PFSK-1 (cell line): Measurements from ENCODE around the gene KATNAL1.

Source experiments
- POLR2AphosphoS5 ChIP-seq: IDR thresholded peaks from 2 replicates; pipeline ENCODE4 v1.6.1; 2012; ENCODE audit warnings: low read depth, mild to moderate bottlenecking, control low read depth, low read length, moderate library complexity
- REST ChIP-seq, 2 experiments: IDR thresholded peaks; 2 replicates each; pipeline versions ENCODE4 v1.6.1 to v1.8.0; 2011 to 2012; ENCODE audit warnings: low read depth in 2 of 2, low read length in 2 of 2, control low read depth in 1 of 2, inconsistent platforms in 1 of 2, mild to moderate bottlenecking in 1 of 2, moderate library complexity in 1 of 2; ENCODE audit not compliant: insufficient read depth in 1 of 2
- SIN3A ChIP-seq: IDR thresholded peaks from 2 replicates; pipeline ENCODE4 v1.6.1; 2012; ENCODE audit warnings: mild to moderate bottlenecking, low read length, moderate library complexity, borderline replicate concordance; ENCODE audit not compliant: insufficient read depth

GRCh38 chr13:30235216-30235615 is 72.1 kb downstream of the KATNAL1 start:
- TF ChIP-seq POLR2AphosphoS5: no peak
- TF ChIP-seq SIN3A: no peak
- TF ChIP-seq REST (IDR thresholded peaks at IDR 0.05; ENCODE audit: insufficient read depth in 1 of 2, low read depth in 2 of 2, low read length in 2 of 2): no peak
